ENCODE measurements around the gene NHLRC4.

Gene NHLRC4

GRCh38 chr16:525520-526180 is 41.2 kb upstream of the NHLRC4 start (continued):
- TF ChIP-seq ZNF510 (tag by site-specific recombination; IDR thresholded peaks at IDR 0.05; ENCODE audit: insufficient replicate concordance) (no peak), PRDM6 (tag by site-specific recombination; IDR thresholded peaks at IDR 0.05) (no peak), SP3 (tag by site-specific recombination; IDR thresholded peaks at IDR 0.05) (no peak), ZNF658 (tag by site-specific recombination; IDR thresholded peaks at IDR 0.05) (no peak), SCRT1 (tag by site-specific recombination; IDR thresholded peaks at IDR 0.05; ENCODE audit: borderline replicate concordance) (peak; percentile 90)
- TF ChIP-seq, protein P1, sequence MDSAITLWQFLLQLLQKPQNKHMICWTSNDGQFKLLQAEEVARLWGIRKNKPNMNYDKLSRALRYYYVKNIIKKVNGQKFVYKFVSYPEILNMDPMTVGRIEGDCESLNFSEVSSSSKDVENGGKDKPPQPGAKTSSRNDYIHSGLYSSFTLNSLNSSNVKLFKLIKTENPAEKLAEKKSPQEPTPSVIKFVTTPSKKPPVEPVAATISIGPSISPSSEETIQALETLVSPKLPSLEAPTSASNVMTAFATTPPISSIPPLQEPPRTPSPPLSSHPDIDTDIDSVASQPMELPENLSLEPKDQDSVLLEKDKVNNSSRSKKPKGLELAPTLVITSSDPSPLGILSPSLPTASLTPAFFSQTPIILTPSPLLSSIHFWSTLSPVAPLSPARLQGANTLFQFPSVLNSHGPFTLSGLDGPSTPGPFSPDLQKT (IDR thresholded peaks at IDR 0.05; ENCODE audit: borderline replicate concordance, low read depth, low read length): no peak

GRCh38 chr16:526181-527014 is 40.4 kb upstream of the NHLRC4 start:
- ChIA-PET POLR2A (interaction anchor here (0.5 to 1.8 kb wide), 14 partner anchors 8 to 144 kb away, joined by 3 to 6 read pairs (median 4); partner anchors contain the start of genes DECR2, METTL26, NHLRC4 and RAB40C), CTCF (interaction anchor here (0.6 to 0.9 kb wide), 4 partner anchors 14 to 1845 kb away, joined by 3 read pairs; no protein-coding TSS in a partner anchor)
- Histone ChIP-seq H3K36me3 (ENCODE audit: control insufficient read depth in 2 of 2, insufficient read depth in 1 of 2, low read length in 2 of 2) (peaks cover 0 to 23% of the 10 kb centered on the region in 2 experiments; a peak in 1 of 3 replicates), H3K9me3 (ENCODE audit: control insufficient read depth, insufficient read depth, low read depth, low read length) (no peaks in the 10 kb centered on the region), H3K27ac (ENCODE audit: extremely low read depth, low read depth, low read length) (peak overlapping the region; percentile 97), H3K4me1 (ENCODE audit: control insufficient read depth, insufficient read depth, low read length) (peaks cover 8% of the 10 kb centered on the region), H3K4me3 (ENCODE audit: low read depth, low read length) (peak overlapping the region; percentile 73)
- TF ChIP-seq ZNF433 (tag by site-specific recombination; IDR thresholded peaks at IDR 0.05; ENCODE audit: low read depth) (no peak), ZNF214 (tag by site-specific recombination; IDR thresholded peaks at IDR 0.05; ENCODE audit: borderline replicate concordance) (no peak), REST (tag by site-specific recombination; IDR thresholded peaks at IDR 0.05) (no peak), ZNF777 (tag by site-specific recombination; IDR thresholded peaks at IDR 0.05; ENCODE audit: borderline replicate concordance) (no peak), TCF7L2 (IDR thresholded peaks at IDR 0.05; ENCODE audit: borderline replicate concordance, low read depth, low read length) (no peak), SALL2 (tag by site-specific recombination; IDR thresholded peaks at IDR 0.05; ENCODE audit: borderline replicate concordance) (no peak), ZNF19 (tag by site-specific recombination; IDR thresholded peaks at IDR 0.05; ENCODE audit: low read depth) (no peak), RBAK (tag by site-specific recombination; IDR thresholded peaks at IDR 0.05) (no peak), ZNF223 (tag by site-specific recombination; IDR thresholded peaks at IDR 0.05) (no peak), ZBTB48 (tag by site-specific recombination; IDR thresholded peaks at IDR 0.05) (no peak), ZNF843 (tag by site-specific recombination; IDR thresholded peaks at IDR 0.05) (no peak), ZIC2 (tag by site-specific recombination; IDR thresholded peaks at IDR 0.05) (peak; percentile 80), ZBTB7A (tag by site-specific recombination; IDR thresholded peaks at IDR 0.05; ENCODE audit: low read depth) (no peak), GLIS1 (tag by site-specific recombination; IDR thresholded peaks at IDR 0.05) (peak; percentile 67), ZNF354C (tag by site-specific recombination; IDR thresholded peaks at IDR 0.05; ENCODE audit: borderline replicate concordance, low read depth) (no peak), ZBTB17 (tag by site-specific recombination; IDR thresholded peaks at IDR 0.05) (0 out of 2 replicates have a peak, but pooled peaks have one; percentile 51), ZNF335 (tag by site-specific recombination; conservative IDR thresholded peaks at IDR 0.05) (no peak)

All from HEK293 (cell line).